Suprapubic skin (tissue), 3 donors: ENCODE data around the gene NDOR1.

ENCODE experiments used
- EP300 ChIP-seq: sonication (generic); formaldehyde crosslinking; IDR thresholded peaks from one replicate; pipeline ENCODE4 v1.6.1; 2017; ENCODE audit warnings: antibody characterized with exemption
- POLR2A ChIP-seq, 2 donors: fragments of 450-650 bp; IDR thresholded peaks; one replicate each; pipeline ENCODE4 v1.6.1; 2017; ENCODE audit warnings: antibody characterized with exemption in 2 of 2, mild to moderate bottlenecking in 2 of 2, moderate library complexity in 2 of 2
- TF ChIP-seq, protein P1 (sequence below), 2 donors: fragments of 200-600 bp in 1 of 2; fragments of 450-650 bp in 1 of 2; sonication (generic) in 1 of 2; IDR thresholded peaks; one replicate each; pipeline ENCODE4 v1.5.1; 2016 to 2019; ENCODE audit warnings: antibody characterized with exemption in 2 of 2, mild to moderate bottlenecking in 1 of 2, moderate library complexity in 1 of 2

DNA sequence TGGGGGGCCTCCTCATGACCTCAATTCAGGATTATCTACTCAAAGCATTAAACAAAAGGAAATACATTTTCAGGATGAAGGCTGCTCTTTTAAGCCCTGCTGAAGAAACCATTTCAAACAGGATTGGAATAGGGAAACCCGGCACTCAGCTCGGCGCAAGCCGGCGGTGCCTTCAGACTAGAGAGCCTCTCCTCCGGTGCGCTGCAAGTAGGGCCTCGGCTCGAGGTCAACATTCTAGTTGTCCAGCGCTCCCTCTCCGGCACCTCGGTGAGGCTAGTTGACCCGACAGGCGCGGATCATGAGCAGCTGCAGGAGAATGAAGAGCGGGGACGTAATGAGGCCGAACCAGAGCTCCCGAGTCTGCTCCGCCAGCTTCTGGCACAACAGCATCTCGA is 772 bp upstream of the NDOR1 start:
- TF ChIP-seq, protein P1, sequence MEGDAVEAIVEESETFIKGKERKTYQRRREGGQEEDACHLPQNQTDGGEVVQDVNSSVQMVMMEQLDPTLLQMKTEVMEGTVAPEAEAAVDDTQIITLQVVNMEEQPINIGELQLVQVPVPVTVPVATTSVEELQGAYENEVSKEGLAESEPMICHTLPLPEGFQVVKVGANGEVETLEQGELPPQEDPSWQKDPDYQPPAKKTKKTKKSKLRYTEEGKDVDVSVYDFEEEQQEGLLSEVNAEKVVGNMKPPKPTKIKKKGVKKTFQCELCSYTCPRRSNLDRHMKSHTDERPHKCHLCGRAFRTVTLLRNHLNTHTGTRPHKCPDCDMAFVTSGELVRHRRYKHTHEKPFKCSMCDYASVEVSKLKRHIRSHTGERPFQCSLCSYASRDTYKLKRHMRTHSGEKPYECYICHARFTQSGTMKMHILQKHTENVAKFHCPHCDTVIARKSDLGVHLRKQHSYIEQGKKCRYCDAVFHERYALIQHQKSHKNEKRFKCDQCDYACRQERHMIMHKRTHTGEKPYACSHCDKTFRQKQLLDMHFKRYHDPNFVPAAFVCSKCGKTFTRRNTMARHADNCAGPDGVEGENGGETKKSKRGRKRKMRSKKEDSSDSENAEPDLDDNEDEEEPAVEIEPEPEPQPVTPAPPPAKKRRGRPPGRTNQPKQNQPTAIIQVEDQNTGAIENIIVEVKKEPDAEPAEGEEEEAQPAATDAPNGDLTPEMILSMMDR (IDR thresholded peaks at IDR 0.05), result no peak
- no peak for TF ChIP-seq POLR2A (IDR thresholded peaks at IDR 0.05)
- no peak for TF ChIP-seq EP300
